Fibroblast of skin of back (primary cell): ENCODE data around the gene MYL12A.
"Not testable (repeated sequence)": the region's sequence is repeated elsewhere in the genome, so short reads cannot be mapped to it uniquely, and the experiment has no call there.

Experiments
- DNase-seq: peaks from one replicate; pipeline ENCODE4 v3.0.0-alpha.2; 2013

The MYL12A gene

GRCh38 chr18:3256693-3257626 is 9.4 kb downstream of the MYL12A start:
- peak; percentile 85 for DNase-seq

DNA sequence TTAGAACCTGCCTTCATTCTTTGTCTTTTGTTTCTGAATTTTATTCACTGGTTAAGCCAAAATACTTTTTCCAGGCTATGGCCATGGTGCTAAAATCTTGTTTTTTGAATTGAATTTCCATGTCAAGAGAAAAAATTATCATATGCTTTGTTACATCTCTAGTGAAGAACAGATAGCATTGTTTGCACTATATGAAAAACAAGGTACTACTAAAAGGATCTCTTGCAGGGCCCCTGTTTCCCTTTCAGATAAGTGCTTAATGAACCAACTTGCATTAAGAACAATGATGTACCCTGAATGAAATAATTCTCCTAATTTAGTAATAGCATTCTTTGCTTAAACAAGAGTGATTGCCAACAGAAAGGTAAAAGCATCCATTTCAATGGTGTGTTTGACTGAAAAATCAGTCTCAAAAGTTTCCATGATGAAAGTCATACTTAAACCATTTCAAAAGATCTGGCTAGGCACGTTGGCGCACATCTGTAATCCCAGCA is 10.1 kb downstream of the MYL12A start:
- DNase-seq: no peak

GRCh38 chr18:3260995-3261372 is 13.4 kb downstream of the MYL12A start:
- DNase-seq: no peak

DNA sequence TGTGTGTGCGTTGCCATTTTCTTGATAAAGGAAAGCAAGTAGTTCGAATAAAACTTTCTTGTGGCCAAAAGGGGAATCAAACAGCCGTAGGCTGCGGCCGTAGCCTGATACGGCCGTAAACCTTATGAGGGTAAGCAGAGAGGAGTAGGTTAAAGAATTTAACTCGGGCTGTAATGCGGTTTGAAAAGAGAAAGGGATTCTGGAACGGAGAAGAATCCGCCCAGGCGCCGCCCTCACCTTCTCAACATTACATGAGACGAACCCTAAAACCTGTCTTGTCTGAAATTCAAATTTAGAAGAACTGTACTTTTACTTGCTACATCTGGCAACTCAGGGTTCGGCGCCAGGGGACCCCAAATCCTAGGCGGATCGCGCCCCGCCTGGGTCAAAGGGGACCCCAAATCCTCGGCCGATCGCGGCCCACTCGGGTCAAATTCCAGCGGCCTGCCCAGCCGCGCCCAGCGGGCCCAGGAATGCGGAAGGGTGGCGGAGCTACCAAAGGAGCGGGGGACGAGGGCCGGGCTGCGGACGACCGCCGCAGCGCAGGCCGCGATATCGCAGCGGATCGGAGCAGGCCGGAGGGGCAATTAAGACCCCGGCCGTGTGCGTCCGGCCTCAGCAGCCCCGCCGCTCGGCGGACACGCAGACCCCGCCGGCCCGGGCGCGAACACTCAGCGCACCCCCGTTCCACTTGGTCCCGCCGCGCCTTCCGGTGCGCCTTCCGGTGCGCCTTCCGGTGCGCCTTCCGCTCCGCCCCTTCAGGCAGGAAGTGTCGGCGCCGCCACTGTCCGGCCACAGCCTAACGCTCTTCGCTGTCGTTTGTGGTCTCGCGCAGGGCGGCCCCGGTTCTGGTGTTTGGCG is 14.0 kb downstream of the MYL12A start, which contains the start of gene MYL12B:
Gene MYL12B, plus strand, starts transcription at position 761 of the 861 bp plus-strand sequence. CDS start 10,766 bp downstream, outside the sequence.
- DNase-seq: peak; percentile 85

GRCh38 chr18:3262234-3263131 is 14.9 kb downstream of the MYL12A start:
- peak; percentile 43 for DNase-seq

DNA sequence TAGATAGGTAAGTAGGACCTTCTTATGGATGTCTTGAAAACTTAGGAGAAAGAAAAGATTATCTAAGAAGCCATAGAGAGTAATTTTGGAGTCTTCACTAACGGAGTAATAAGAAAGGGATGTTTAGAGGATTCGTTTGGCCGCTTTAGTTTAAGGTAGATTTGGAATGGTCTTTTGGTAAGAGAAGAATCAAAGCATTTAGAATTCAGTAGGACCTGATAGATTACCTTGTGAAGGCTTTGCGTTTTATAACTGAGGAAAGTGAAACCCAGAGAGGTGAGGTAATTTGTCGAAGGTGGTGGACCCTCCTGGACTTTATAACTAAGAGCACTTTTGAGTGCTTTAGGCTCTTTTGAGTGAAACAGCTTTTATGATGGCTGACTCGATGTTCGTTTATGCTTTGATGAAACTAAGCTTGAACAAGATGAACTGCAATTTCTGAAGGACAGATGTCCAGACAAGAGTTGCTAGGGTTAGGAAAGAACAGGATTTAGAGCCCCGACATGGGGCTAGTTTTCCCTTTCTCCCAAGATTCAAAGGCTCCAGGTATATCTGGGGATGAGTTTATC is 15.6 kb downstream of the MYL12A start:
- no peak for DNase-seq

- DNase-seq: no peak
Observed at GRCh38 chr18:3264362-3264761, 16.8 kb downstream of the MYL12A start.

GRCh38 chr18:3265564-3266033 is 18.0 kb downstream of the MYL12A start:
- DNase-seq: peak; percentile 73

DNA sequence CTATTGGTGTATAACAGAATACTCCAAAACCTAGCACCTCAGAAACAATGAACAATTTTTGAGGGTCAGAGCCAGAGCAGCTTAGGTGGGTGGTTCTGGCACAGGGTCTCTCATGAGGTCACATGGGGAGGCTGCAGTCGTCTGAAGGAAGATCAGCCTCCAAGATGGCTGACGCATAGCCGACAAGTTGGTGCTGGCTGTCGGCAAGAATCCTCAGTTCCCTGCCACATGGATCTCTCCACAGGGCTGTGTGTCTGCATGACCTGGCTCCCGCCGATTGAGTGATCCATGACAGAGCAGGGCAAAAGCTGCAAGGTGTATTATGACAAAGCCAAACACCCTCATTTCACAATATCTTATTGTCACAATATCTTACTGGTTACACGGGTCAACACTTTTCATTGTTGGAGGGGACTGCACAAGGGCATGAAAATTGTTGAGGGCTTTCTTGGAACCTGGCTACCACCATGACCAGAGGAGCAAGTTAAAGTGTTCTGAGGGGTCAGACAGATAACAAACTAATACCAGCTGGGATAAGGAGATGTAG is 18.5 kb downstream of the MYL12A start:
- no peak for DNase-seq

- DNase-seq: no peak
Observed at GRCh38 chr18:3268306-3268705, 20.7 kb downstream of the MYL12A start.

DNA sequence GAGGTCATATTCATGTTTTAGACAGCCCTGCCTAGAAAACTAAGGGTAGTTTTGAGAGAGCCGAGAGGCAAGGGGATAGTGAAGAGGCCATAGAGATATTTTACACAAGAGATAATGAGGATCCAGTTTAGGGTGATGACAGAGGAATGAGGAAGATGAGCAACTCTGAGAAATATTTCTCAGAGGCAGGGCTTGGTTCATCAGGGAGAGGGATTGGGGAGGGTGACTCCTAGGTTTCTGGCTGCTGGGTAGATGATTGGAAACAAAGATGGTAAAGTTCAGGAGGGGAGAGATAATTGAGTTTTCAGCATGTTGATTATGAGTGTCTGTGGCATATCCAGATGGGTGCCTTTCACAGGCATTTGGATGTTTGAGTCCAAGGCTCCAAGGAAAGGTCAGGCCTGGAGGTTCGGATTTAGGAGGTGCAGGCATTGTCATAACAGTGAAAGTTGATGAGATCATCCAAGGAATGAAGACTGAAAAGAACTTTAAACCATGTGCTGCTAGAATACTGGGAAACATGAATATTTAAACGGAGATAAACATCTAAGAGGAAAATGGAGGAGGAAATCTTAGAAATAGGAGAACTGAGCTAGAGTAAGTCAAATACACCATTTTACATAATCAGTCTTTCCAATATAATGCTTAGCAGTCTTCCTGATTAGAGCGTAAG is 21.8 kb downstream of the MYL12A start:
- DNase-seq: peak; percentile 84

GRCh38 chr18:3269914-3270299 is 22.3 kb downstream of the MYL12A start:
- no peak for DNase-seq

- no peak for DNase-seq
Observed at GRCh38 chr18:3273042-3273441, 25.4 kb downstream of the MYL12A start.

DNA sequence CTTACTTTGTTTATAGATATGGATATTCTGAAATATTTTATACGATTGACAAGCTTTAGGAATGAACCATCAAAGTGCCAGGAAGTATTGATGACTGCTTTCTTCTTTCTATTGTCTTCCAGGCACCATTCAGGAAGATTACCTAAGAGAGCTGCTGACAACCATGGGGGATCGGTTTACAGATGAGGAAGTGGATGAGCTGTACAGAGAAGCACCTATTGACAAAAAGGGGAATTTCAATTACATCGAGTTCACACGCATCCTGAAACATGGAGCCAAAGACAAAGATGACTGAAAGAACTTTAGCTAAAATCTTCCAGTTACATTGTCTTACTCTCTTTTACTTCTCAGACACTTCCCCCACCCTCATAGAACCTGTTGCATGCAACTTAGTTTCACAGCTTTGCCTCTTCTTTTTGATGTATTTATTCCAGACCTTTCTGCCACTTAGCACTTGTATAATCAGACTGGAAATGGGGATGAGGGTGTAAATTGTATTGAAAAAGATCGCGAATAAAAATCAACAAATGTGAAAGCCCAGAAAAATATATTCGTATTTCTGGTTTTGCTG is 30.1 kb downstream of the MYL12A start:
- DNase-seq: not testable (repeated sequence)

DNA sequence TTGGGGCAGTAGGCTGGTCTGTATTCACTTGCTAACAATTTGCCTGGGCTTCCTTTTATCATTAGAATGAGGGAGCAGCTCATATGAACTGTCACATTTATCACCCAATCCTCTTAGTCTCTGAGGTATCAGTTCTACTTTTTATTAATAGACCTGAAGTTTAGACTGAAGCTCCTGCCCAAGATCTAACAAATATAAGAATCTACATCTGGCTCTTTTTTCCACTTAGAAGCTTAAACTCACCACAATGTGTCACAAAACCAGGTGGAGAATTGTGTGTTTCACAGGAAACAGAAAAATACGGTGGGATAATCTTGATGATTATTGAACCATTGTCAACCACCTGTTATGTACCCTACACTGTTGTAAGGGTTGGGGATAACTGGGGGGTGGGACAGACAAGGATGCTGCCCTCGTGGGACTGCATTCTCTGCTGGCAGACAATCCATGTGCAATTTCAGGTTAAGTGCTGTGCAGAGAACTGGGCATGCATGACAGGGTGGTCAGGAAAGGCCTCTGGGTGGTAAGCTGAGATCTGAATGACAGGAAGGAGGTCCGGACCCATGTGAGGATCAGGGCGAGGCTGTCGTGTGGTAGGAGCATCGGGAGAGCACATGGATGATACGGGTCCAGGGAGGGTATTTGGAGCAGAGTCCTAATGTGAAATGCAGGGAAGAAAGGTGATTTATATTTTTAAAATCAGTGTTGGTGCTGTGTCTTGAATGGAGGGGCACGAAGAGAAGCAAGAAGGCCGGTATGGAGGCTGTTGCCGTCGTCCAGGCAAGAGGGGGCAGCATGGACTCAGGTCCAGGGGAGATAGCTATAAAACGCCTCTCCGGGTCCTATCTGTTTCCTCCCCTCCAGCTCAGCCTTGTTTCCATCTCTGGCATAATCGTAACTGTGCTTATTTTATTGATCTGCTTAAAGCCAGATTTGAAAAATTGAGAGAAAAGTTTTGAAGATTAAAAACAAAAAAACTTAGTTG is 31.9 kb downstream of the MYL12A start:
- no peak for DNase-seq

GRCh38 chr18:3281456-3282400 is 34.1 kb downstream of the MYL12A start:
- peak; percentile 76 for DNase-seq

DNA sequence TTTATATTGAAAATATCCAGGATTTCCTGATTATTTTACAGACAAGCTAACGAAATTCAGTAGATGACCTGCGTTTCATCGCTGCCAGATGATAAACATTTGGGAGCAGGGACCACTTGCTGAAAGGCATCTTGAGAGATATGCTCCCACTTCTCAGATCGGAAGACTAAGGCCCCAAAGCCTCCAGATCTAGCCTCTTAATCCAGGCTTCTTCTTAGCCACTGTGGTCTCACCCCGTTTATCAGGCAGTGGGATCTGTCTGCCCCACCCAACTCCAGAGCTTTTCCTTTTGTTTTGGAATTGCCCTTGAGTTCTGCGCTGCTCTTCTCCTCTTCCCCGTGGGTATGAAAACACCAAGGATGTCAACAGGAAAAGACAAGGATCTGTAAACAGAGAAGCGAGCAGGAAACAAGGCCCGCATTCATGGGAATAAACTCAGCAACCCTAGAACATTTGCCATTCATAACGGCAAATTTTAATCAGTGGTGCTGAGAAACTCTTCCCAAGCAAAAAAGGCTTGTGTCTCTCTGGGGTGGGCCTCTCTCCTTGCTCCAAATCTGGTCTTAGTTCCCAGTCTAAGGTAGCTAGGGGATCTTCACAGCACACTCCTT is 35.8 kb downstream of the MYL12A start:
- DNase-seq: no peak
